GM23338 (cell line): Measurements from ENCODE around the gene CCDC43.

Experiments
- CREB1 ChIP-seq: fragments of 250-450 bp; sonication (Bioruptor Pico); IDR thresholded peaks from 2 replicates; pipeline ENCODE4 v1.5.0; 2020; ENCODE audit warnings: low read depth, mild to moderate bottlenecking, moderate library complexity
- CTCF ChIP-seq, 2 experiments: fragments of 200-600 bp in 1 of 2; sonication (generic) in 1 of 2; conservative IDR thresholded peaks; 2 replicates each; pipeline versions ENCODE4 v1.5.1 to v1.6.1; 2016 to 2017; ENCODE audit warnings: antibody characterized with exemption in 2 of 2, low read depth in 2 of 2, mild to moderate bottlenecking in 2 of 2, moderate library complexity in 1 of 2
- EZH2 ChIP-seq: fragments of 200-600 bp; sonication (generic); IDR thresholded peaks from one replicate; pipeline ENCODE4 v1.8.0; 2017; ENCODE audit warnings: antibody characterized with exemption, mild to moderate bottlenecking, low read depth; ENCODE audit not compliant: unreplicated experiment
- EZH2phosphoT487 ChIP-seq: fragments of 200-600 bp; sonication (generic); IDR thresholded peaks from one replicate; pipeline ENCODE4 v1.8.1; 2018; ENCODE audit warnings: antibody characterized with exemption; ENCODE audit not compliant: unreplicated experiment
- POLR2AphosphoS5 ChIP-seq: IDR thresholded peaks from 2 replicates; pipeline ENCODE4 v1.6.1; 2016; ENCODE audit warnings: antibody characterized with exemption, low read depth
- REST ChIP-seq: IDR thresholded peaks from one replicate; pipeline ENCODE4 v1.6.1; 2018; ENCODE audit warnings: antibody characterized with exemption; ENCODE audit not compliant: unreplicated experiment
- ZNF331 ChIP-seq: fragments of 250-450 bp; sonication (Bioruptor Pico); IDR thresholded peaks from 2 replicates; pipeline ENCODE4 v1.5.0; 2020; ENCODE audit warnings: low read depth, mild to moderate bottlenecking, moderate library complexity

- TF ChIP-seq CTCF (conservative IDR thresholded peaks at IDR 0.05; ENCODE audit: low read depth in 2 of 2), result no peak
- TF ChIP-seq EZH2phosphoT487, result no peak
- no peak for TF ChIP-seq EZH2
- TF ChIP-seq ZNF331 (CRISPR knock-in tag), result no peak
- TF ChIP-seq CREB1 (CRISPR knock-in tag), result peak; percentile 66
- TF ChIP-seq POLR2AphosphoS5, result peak; percentile 81
- TF ChIP-seq REST, result no peak
These were observed 19.1 kb upstream of the CCDC43 start, which contains the start of gene DBF4B for GRCh38 chr17:44708401-44709263.
